ENCODE results near the gene KDR. TPM values are rescaled to one million over a fixed set of nuclear protein-coding genes. Genes with fewer than 3 reads are reported as not detected.

The KDR gene
- total RNA-seq (2022) = not detected in 2 replicates
- not detected for Bru-seq, nascent RNA
- percentile 2 among the genes with signal in this experiment for BruChase-seq, experiment 1, labeled RNA remaining after a 2-hour chase
- BruChase-seq, experiment 2, labeled RNA remaining after a 6-hour chase = not detected
- long read RNA-seq = 0 reads

- Histone ChIP-seq H3K36me3 (ENCODE audit: control insufficient read depth, insufficient read depth, low read length) (no peaks in the 10 kb centered on the region), H3K4me3 (ENCODE audit: low read depth, low read length) (no peak within 1 kb of the TSS), H3K4me1 (no peaks in the 10 kb centered on the region), H3K9me3 (no peaks in the 10 kb centered on the region; the same call in 1 of the 2 replicates), H3K27me3 (replicated peaks; ENCODE audit: control insufficient read depth, insufficient read depth, low read length) (no peaks in the 10 kb centered on the region)
- Mint-ChIP-seq H3K36me3 (ENCODE audit: insufficient read depth, unreplicated experiment) (no peaks in the 10 kb centered on the region), H3K9me3 (ENCODE audit: unreplicated experiment) (no peaks in the 10 kb centered on the region), H3K4me1 (ENCODE audit: low read depth, unreplicated experiment) (no peaks in the 10 kb centered on the region), H3K4me3 (ENCODE audit: unreplicated experiment) (no peak within 1 kb of the TSS), H3K27ac (ENCODE audit: unreplicated experiment) (no peak within 1 kb of the TSS), H3K27me3 (ENCODE audit: insufficient read depth, unreplicated experiment) (peaks cover 3% of the 10 kb centered on the region)
- CTCF ChIA-PET = no interaction called here
- POLR2A ChIA-PET = no interaction called here
- no TSS peak for BruUV-seq (replicated peaks)
- TF ChIP-seq CTCF (IDR thresholded peaks at IDR 0.05; ENCODE audit: insufficient read depth in 1 of 2, low read depth in 1 of 2, low read length in 1 of 2, severe bottlenecking in 1 of 2, unreplicated experiment in 1 of 2) = no peak
- DNase-seq = no peak
- intact Hi-C loops (cut with micrococcal nuclease; ENCODE audit: unreplicated experiment) = no loop called here
Observed at GRCh38 chr4:55125087-55125721, at the start of gene KDR. Gene KDR, minus strand, starts transcription at chr4:55125595. Its CDS starts 302 bp downstream, at chr4:55125293.

GRCh38 chr4:55173580-55173979, 48.2 kb upstream of the KDR start:
- CTCF ChIA-PET = no interaction called here
- no peak for DNase-seq
- no TSS peak for BruUV-seq (replicated peaks)
- TF ChIP-seq CTCF (IDR thresholded peaks at IDR 0.05; ENCODE audit: insufficient read depth in 1 of 2, low read depth in 1 of 2, low read length in 1 of 2, severe bottlenecking in 1 of 2, unreplicated experiment in 1 of 2) = no peak
- no peaks in the 10 kb centered on the region for H3K27me3 ChIP-seq (replicated peaks; ENCODE audit: control insufficient read depth, insufficient read depth, low read length)
- Mint-ChIP-seq H3K27ac (ENCODE audit: unreplicated experiment) (no peak overlapping the region), H3K4me3 (ENCODE audit: unreplicated experiment) (no peak overlapping the region), H3K36me3 (ENCODE audit: insufficient read depth, unreplicated experiment) (no peaks in the 10 kb centered on the region), H3K27me3 (ENCODE audit: insufficient read depth, unreplicated experiment) (peaks cover 2% of the 10 kb centered on the region), H3K4me1 (ENCODE audit: low read depth, unreplicated experiment) (peaks cover 6% of the 10 kb centered on the region), H3K9me3 (ENCODE audit: unreplicated experiment) (no peaks in the 10 kb centered on the region)
- H3K36me3 ChIP-seq (ENCODE audit: control insufficient read depth, insufficient read depth, low read length) = no peaks in the 10 kb centered on the region
- H3K9me3 ChIP-seq = no peaks in the 10 kb centered on the region
- H3K4me1 ChIP-seq = peaks cover 7% of the 10 kb centered on the region; the same call in 1 of the 2 replicates
- POLR2A ChIA-PET = no interaction called here
- intact Hi-C loops (cut with micrococcal nuclease; ENCODE audit: unreplicated experiment) = no loop called here
- no peak overlapping the region for H3K4me3 ChIP-seq (ENCODE audit: low read depth, low read length)

DNA sequence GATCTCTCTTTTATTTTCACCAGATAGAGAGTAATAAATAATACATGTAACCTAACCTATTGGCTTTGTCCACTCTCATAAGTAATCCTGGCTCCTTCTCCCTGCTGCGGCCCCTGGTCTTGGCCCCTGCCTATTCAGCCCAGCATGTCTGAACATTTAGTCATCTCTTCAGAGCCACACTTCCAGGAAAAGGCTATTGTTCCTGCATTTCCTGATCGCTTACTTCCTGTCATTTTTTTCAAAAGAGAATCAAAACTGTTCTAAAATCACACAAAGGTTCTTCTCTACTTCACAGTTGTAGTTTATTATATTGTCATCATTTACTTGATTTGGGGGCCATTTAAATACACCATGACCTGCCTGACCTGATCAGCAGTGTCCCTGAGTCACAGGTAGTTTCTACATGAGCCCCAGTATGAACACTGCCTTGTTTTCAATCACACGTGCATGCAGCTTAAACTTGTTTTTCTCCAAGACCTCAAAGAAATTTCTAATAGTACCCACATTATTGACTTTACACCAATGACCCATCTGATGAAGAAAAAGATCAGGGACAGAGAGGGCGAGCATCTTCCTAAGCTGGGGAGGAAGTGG, 47.4 kb upstream of the KDR start:
- Mint-ChIP-seq H3K36me3 (ENCODE audit: insufficient read depth, unreplicated experiment) (no peaks in the 10 kb centered on the region), H3K27ac (ENCODE audit: unreplicated experiment) (no peak overlapping the region), H3K4me3 (ENCODE audit: unreplicated experiment) (no peak overlapping the region), H3K4me1 (ENCODE audit: low read depth, unreplicated experiment) (peaks cover 6% of the 10 kb centered on the region), H3K27me3 (ENCODE audit: insufficient read depth, unreplicated experiment) (peaks cover 7% of the 10 kb centered on the region), H3K9me3 (ENCODE audit: unreplicated experiment) (no peaks in the 10 kb centered on the region)
- DNase-seq = no peak
- POLR2A ChIA-PET = interaction anchor here (0.5 kb wide), 1 partner anchor 17 kb away, joined by 5 read pairs; no protein-coding TSS in a partner anchor
- no peak for TF ChIP-seq CTCF (IDR thresholded peaks at IDR 0.05; ENCODE audit: insufficient read depth in 1 of 2, low read depth in 1 of 2, low read length in 1 of 2, severe bottlenecking in 1 of 2, unreplicated experiment in 1 of 2)
- intact Hi-C loops (cut with micrococcal nuclease; ENCODE audit: unreplicated experiment) = no loop called here
- no peaks in the 10 kb centered on the region for H3K36me3 ChIP-seq (ENCODE audit: control insufficient read depth, insufficient read depth, low read length)
- CTCF ChIA-PET = no interaction called here
- H3K4me3 ChIP-seq (ENCODE audit: low read depth, low read length) = no peak overlapping the region
- no TSS peak for BruUV-seq (replicated peaks)
- H3K4me1 ChIP-seq = peaks cover 7% of the 10 kb centered on the region; the same call in 1 of the 2 replicates
- H3K9me3 ChIP-seq = no peaks in the 10 kb centered on the region
- no peaks in the 10 kb centered on the region for H3K27me3 ChIP-seq (replicated peaks; ENCODE audit: control insufficient read depth, insufficient read depth, low read length)
